K562 (cell line): ENCODE data around the gene AMOTL1. TPM values are rescaled to one million over a fixed set of nuclear protein-coding genes. Genes with fewer than 3 reads are reported as not detected.

Experiments used
- ATAC-seq: fragments of 200-7000 bp; cut with Tn5 transposase; 3 replicates; pipeline ENCODE4 v1.9.1; 2020; ENCODE audit warnings: moderate library complexity
- BruUV-seq: library from RNA; stranded (reverse); fragments of 400-500 nt; replicated peaks from 2 replicates; lab custom pipeline; 2021; lab: Mats Ljungman, UMichigan
- CTCF ChIA-PET: fragments of 300-600 bp; formaldehyde crosslinking; extraction: SDS; loops from one replicate; lab custom pipeline; 2021; ENCODE audit warnings: low intra/inter-chr PET ratio; lab: Yijun Ruan, JAX
- POLR2A ChIA-PET: fragments of 300-600, 350-650 bp; sonication (Branson Sonifier 250); formaldehyde crosslinking; extraction: SDS; loops from one replicate; lab custom pipeline; 2021; ENCODE audit warnings: antibody characterized with exemption, inconsistent platforms; lab: Yijun Ruan, JAX
- DNase-seq, 4 experiments: peaks; one replicate each; pipeline versions ENCODE4 v3.0.0 to v3.0.0-alpha.2; 2011 to 2018; ENCODE audit warnings: low spot score in 3 of 4, mixed read lengths in 3 of 4; ENCODE audit errors: extremely low read depth in 1 of 4
- FAIRE-seq: peaks from 2 replicates; lab custom pipeline; 2011; peaks lifted over from hg19 to GRCh38; lab: Jason Lieb, UNC
- H2AFZ ChIP-seq: 2 replicates; pipeline ENCODE4 v1.6.0; 2011; ENCODE audit warnings: low read depth, low read length, control low read depth, inconsistent platforms
- H3K27ac ChIP-seq: fragments of 200-600 bp; 3 replicates; pipeline ENCODE4 v1.8.0; 2011; ENCODE audit warnings: low read depth, mild to moderate bottlenecking, control low read depth, inconsistent platforms, low read length, moderate library complexity, mixed read lengths; ENCODE audit errors: extremely low read depth
- H3K27me3 ChIP-seq, 2 experiments: fragments of 300-600 bp in 1 of 2; 2 replicates in 1 of 2; 3 replicates in 1 of 2; pipeline versions ENCODE4 v1.6.0 to v1.8.0; 2011; ENCODE audit warnings: inconsistent platforms in 2 of 2, low read length in 2 of 2, mild to moderate bottlenecking in 1 of 2, mixed read lengths in 1 of 2, moderate library complexity in 1 of 2; ENCODE audit not compliant: control insufficient read depth in 2 of 2, insufficient read depth in 2 of 2
- H3K36me3 ChIP-seq: fragments of 300-600 bp; 3 replicates; pipeline ENCODE4 v1.8.0; 2011; ENCODE audit warnings: mild to moderate bottlenecking, low read length, inconsistent platforms; ENCODE audit not compliant: control insufficient read depth, insufficient read depth
- H3K4me1 ChIP-seq, 2 experiments: fragments of 200-600 bp in 1 of 2; replicated peaks in 1 of 2; 2 replicates in 1 of 2; 3 replicates in 1 of 2; pipeline versions ENCODE4 v1.5.1 to v1.8.0; 2011; ENCODE audit warnings: inconsistent platforms in 2 of 2, low read length in 2 of 2, mild to moderate bottlenecking in 1 of 2, mixed read lengths in 1 of 2, moderate library complexity in 1 of 2; ENCODE audit not compliant: control insufficient read depth in 2 of 2, insufficient read depth in 2 of 2
- H3K4me2 ChIP-seq: 2 replicates; pipeline ENCODE4 v1.6.1; 2011; ENCODE audit warnings: low read length, control low read depth, inconsistent platforms, mixed read lengths; ENCODE audit not compliant: insufficient read depth
- H3K4me3 ChIP-seq: fragments of 200-600 bp; sonication (generic), shearing (Covaris generic); 2 replicates; pipeline ENCODE4 v1.5.1; 2016; ENCODE audit warnings: control low read depth, inconsistent platforms
- H3K79me2 ChIP-seq: fragments of 200-600 bp; 3 replicates; pipeline ENCODE4 v1.8.0; 2011; ENCODE audit warnings: low read length, inconsistent platforms; ENCODE audit not compliant: control insufficient read depth, insufficient read depth
- H3K9ac ChIP-seq, 2 experiments: 2 replicates each; pipeline versions ENCODE4 v1.6.0 to v1.6.1; 2011; ENCODE audit warnings: low read depth in 2 of 2, low read length in 2 of 2, control low read depth in 1 of 2, inconsistent platforms in 1 of 2, mild to moderate bottlenecking in 1 of 2, mixed read lengths in 1 of 2; ENCODE audit not compliant: insufficient read depth in 1 of 2
- H3K9me1 ChIP-seq: one replicate; pipeline ENCODE4 v1.6.0; 2011; ENCODE audit warnings: inconsistent platforms, mild to moderate bottlenecking, low read length, moderate library complexity; ENCODE audit not compliant: control insufficient read depth, insufficient read depth
- H3K9me3 ChIP-seq: replicated peaks from 2 replicates; pipeline ENCODE4 v1.5.1; 2011; ENCODE audit warnings: low read depth, low read length, inconsistent platforms; ENCODE audit not compliant: control insufficient read depth, insufficient read depth
- H4K20me1 ChIP-seq: replicated peaks from 2 replicates; pipeline ENCODE4 v1.6.1; 2011; ENCODE audit warnings: low read length, inconsistent platforms, mixed read lengths; ENCODE audit not compliant: control insufficient read depth, insufficient read depth
- ARID1B ChIP-seq: fragments of 450-650 bp; IDR thresholded peaks from 2 replicates; pipeline ENCODE4 v1.6.1; 2016; ENCODE audit warnings: antibody characterized with exemption, mild to moderate bottlenecking, inconsistent platforms
- ATF3 ChIP-seq, 2 experiments: fragments of 450-650 bp in 1 of 2; sonication (generic) in 1 of 2; formaldehyde crosslinking in 1 of 2; IDR thresholded peaks in 1 of 2; conservative IDR thresholded peaks in 1 of 2; 2 replicates each; pipeline versions ENCODE4 v1.6.1 to v1.8.1; 2016 to 2023; ENCODE audit warnings: mild to moderate bottlenecking in 2 of 2, moderate library complexity in 2 of 2, inconsistent platforms in 1 of 2, missing genetic modification reagents in 1 of 2
- BCL6 ChIP-seq: fragments of 250-450 bp; sonication (Bioruptor Pico); IDR thresholded peaks from 2 replicates; pipeline ENCODE4 v1.4.0; 2020
- CCNT2 ChIP-seq: IDR thresholded peaks from 2 replicates; pipeline ENCODE4 v1.6.1; 2011; ENCODE audit warnings: borderline replicate concordance, low read depth, mild to moderate bottlenecking, moderate library complexity, mixed read lengths, low read length; ENCODE audit not compliant: insufficient read length; ENCODE audit errors: extremely low read depth
- CXXC5 ChIP-seq: fragments of 250-450 bp; sonication (Bioruptor Pico); IDR thresholded peaks from 2 replicates; pipeline ENCODE4 v1.8.0; 2022; ENCODE audit warnings: inconsistent platforms, mild to moderate bottlenecking, moderate library complexity
- HCFC1 ChIP-seq: IDR thresholded peaks from 2 replicates; pipeline ENCODE4 v1.6.1; 2012; ENCODE audit warnings: low read depth, low read length, improper control_type of control experiment
- HINFP ChIP-seq: fragments of 450-650 bp; conservative IDR thresholded peaks from 2 replicates; pipeline ENCODE4 v1.6.1; 2016; ENCODE audit warnings: missing genetic modification characterization, low read depth, mild to moderate bottlenecking, control low read depth, missing compliant biosample characterization
- NFE2L1 ChIP-seq: fragments of 450-650 bp; IDR thresholded peaks from 2 replicates; pipeline ENCODE4 v1.6.1; 2016; ENCODE audit warnings: missing genetic modification characterization, low read depth, mild to moderate bottlenecking, missing compliant biosample characterization, moderate library complexity, borderline replicate concordance
- RFX1 ChIP-seq: fragments of 450-650 bp; IDR thresholded peaks from 2 replicates; pipeline ENCODE4 v1.6.1; 2016; ENCODE audit warnings: mild to moderate bottlenecking, moderate library complexity
- SRF ChIP-seq, 2 experiments: fragments of 250-450, 450-650 bp in 1 of 2; sonication (Bioruptor Pico) in 1 of 2; sonication (generic) in 1 of 2; formaldehyde crosslinking; IDR thresholded peaks; 2 replicates each; pipeline versions ENCODE4 v1.5.0 to v1.5.1; 2020 to 2022; ENCODE audit warnings: mild to moderate bottlenecking in 1 of 2, missing genetic modification reagents in 1 of 2
- ZNF134 ChIP-seq: fragments of 250-450 bp; sonication (Bioruptor Pico); conservative IDR thresholded peaks from 2 replicates; pipeline ENCODE4 v1.4.0; 2020
- ZNF76 ChIP-seq: fragments of 250-450 bp; sonication (Bioruptor Pico); IDR thresholded peaks from 2 replicates; pipeline ENCODE4 v1.4.0; 2020; ENCODE audit warnings: mild to moderate bottlenecking, moderate library complexity, borderline replicate concordance
- WGBS: fragments of 100-300 bp; shearing (Covaris generic); methylation state at CpG from one replicate; pipeline ENCODE4 v1.1.6; 2016; ENCODE audit warnings: low coverage, mixed read lengths; ENCODE audit not compliant: insufficient coverage; ENCODE audit errors: missing lambda C conversion rate; 5-methylcytosine and 5-hydroxymethylcytosine counted together
- in situ Hi-C: fragments of 300-500 bp; cut with MboI; formaldehyde crosslinking; loops from 4 replicates; pipeline ENCODE4 v1.15.0; 2018; ENCODE audit warnings: inconsistent platforms, mixed read lengths
- intact Hi-C: fragments of 100-400 bp; cut with micrococcal nuclease; formaldehyde crosslinking; loops from 2 replicates; pipeline ENCODE4 v1.14.2; 2022
- polyA plus RNA-seq, 8 experiments: library from polyadenylated mRNA; depleted of rRNA in 4 of 8; stranded (reverse) in 5 of 8; unstranded in 3 of 8; fragments of >200 nt; fragmentation: Nextera tagmentation in 2 of 8; fragmentation: Illumina TruSeq in 1 of 8; extraction: Ambion mirVana in 2 of 8; extraction: Trizol in 1 of 8; gene quantifications; 2 replicates each; pipeline versions ENCODE4 v1.2.1 to v1.2.3, GENCODE V29; 2011 to 2014; ENCODE audit warnings: inconsistent platforms in 1 of 8, missing spikeins in 1 of 8
- total RNA-seq, 7 experiments: library from RNA; depleted of rRNA in 6 of 7; stranded (reverse); fragments of >200 nt in 6 of 7; fragmentation: Illumina TruSeq in 2 of 7; extraction: Trizol in 2 of 7; gene quantifications; 2 replicates each; pipeline versions ENCODE4 v1.2.1 to v1.2.3, GENCODE V29; 2011 to 2021; ENCODE audit warnings: low replicate concordance in 1 of 7
- TF ChIP-seq, protein P1 (sequence below): fragments of 250-450 bp; sonication (Bioruptor Pico); IDR thresholded peaks from 2 replicates; pipeline ENCODE4 v1.8.0; 2022; ENCODE audit warnings: moderate library complexity, mild to moderate bottlenecking, inconsistent platforms
- TF ChIP-seq, protein P2 (sequence below): fragments of 450-650 bp; formaldehyde crosslinking; IDR thresholded peaks from 2 replicates; pipeline ENCODE4 v1.4.0; 2022; ENCODE audit warnings: mild to moderate bottlenecking, moderate library complexity

AMOTL1 gene
- total and polyA plus RNA-seq, 9 of the 15 experiments (the other 6 are each of a cell fraction or from before 2014, with no cell fraction given), result 4.0 to 35.4 (median 14.0) TPM

DNA sequence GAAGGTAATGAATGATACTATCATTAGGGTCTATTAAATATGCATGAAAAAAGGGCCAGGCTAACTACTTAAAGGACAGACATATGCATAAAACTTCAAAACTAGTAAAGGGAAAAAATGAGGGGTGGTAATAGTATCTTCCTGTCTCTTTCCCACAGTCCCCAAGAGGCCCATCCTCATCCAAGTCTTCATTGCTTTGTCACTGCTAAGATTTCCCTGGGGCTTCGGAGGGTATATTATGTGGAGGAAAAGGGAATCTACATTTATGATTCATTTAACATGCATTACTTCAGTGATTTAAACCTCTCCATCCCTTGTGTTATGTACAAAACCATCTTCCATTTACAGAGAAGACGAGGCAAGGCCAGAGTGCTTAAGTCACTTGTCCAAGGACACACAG lies 139.1 kb downstream of the AMOTL1 start:
- Histone ChIP-seq H3K9me3 (no peaks in the 10 kb centered on the region), H3K27ac (no peak overlapping the region), H3K27me3 (no peaks in the 10 kb centered on the region), H3K36me3 (no peaks in the 10 kb centered on the region), H3K9ac (no peak overlapping the region), H3K79me2 (no peaks in the 10 kb centered on the region), H3K4me3 (no peak overlapping the region), H3K4me1 (no peaks in the 10 kb centered on the region), H3K9me1 (no peaks in the 10 kb centered on the region), H3K4me2 (no peak overlapping the region), H4K20me1 (no peaks in the 10 kb centered on the region), H2AFZ (no peak overlapping the region)
- ChIA-PET CTCF (no interaction called here), POLR2A (no interaction called here)
- no peak for ATAC-seq
- in situ Hi-C loops, result no loop called here
- 21% methylated on average over 2 of the region's 2 CpGs for WGBS
- TF ChIP-seq HINFP (tag) (no peak), CCNT2 (no peak), HCFC1 (no peak), RFX1 (no peak), BCL6 (no peak), ARID1B (no peak), ATF3 (IDR thresholded peaks at IDR 0.05) (no peak), ATF3 (CRISPR knock-in tag; conservative IDR thresholded peaks at IDR 0.05) (no peak), SRF (CRISPR knock-in tag; IDR thresholded peaks at IDR 0.05) (no peak), ZNF76 (no peak), ZNF134 (CRISPR knock-in tag) (no peak), CXXC5 (CRISPR knock-in tag) (no peak), NFE2L1 (tag) (no peak)
- TF ChIP-seq, protein P1, sequence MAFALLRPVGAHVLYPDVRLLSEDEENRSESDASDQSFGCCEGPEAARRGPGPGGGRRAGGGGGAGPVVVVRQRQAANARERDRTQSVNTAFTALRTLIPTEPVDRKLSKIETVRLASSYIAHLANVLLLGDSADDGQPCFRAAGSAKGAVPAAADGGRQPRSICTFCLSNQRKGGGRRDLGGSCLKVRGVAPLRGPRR (CRISPR knock-in tag), result no peak
- TF ChIP-seq, protein P2, sequence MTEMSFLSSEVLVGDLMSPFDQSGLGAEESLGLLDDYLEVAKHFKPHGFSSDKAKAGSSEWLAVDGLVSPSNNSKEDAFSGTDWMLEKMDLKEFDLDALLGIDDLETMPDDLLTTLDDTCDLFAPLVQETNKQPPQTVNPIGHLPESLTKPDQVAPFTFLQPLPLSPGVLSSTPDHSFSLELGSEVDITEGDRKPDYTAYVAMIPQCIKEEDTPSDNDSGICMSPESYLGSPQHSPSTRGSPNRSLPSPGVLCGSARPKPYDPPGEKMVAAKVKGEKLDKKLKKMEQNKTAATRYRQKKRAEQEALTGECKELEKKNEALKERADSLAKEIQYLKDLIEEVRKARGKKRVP (CRISPR knock-in tag), result no peak
- FAIRE-seq, result no peak
- no peak for DNase-seq
- no TSS peak for BruUV-seq
- intact Hi-C loops, result no loop called here
